ENCODE measurements around the gene MED12. TPM values are rescaled to one million over a fixed set of nuclear protein-coding genes. Genes with fewer than 3 reads are reported as not detected.

MED12 gene
- total RNA-seq, 1 donor from 2014 or later = 39.3 TPM

GRCh38 chrX:71100581-71101505, 17.6 kb upstream of the MED12 start:
- Histone ChIP-seq H3K9me3 (no peaks in the 10 kb centered on the region), H3K27me3 (peaks cover 3% of the 10 kb centered on the region), H3K4me3 (no peak overlapping the region), H3K27ac (no peak overlapping the region), H3K4me1 (peaks cover 29% of the 10 kb centered on the region), H3K36me3 (no peaks in the 10 kb centered on the region)
- intact Hi-C loops (cut with DNase I) = no loop called here
- no peak for DNase-seq (ENCODE audit: extremely low spot score in 2 of 2)
- TF ChIP-seq POLR2A (IDR thresholded peaks at IDR 0.05) (no peak), POLR2AphosphoS5 (IDR thresholded peaks at IDR 0.05; ENCODE audit: insufficient read depth in 1 of 2, low read depth in 1 of 2) (no peak)

DNA sequence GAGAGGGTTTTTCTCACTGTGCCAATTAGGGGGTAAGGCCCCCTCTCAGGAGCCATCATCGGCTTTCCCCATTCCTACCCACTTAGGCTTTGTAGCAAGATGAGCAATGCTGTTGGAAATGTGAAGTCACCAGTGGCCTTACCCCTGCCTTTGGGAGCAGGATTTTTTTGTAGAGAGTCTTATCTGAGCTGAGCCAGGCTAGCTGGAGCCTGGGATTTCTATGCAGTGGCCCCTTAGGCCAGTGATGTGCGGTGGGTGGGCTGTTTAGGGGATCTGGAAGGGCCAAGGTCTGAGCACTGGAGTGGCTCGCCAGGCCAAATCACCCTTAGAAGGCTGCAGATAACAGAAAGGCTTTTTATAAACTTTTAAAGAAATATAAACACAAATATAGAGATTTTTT, 16.1 kb upstream of the MED12 start:
- Histone ChIP-seq H3K27me3 (peaks cover 3% of the 10 kb centered on the region), H3K4me1 (peaks cover 20% of the 10 kb centered on the region), H3K4me3 (no peak overlapping the region), H3K36me3 (no peaks in the 10 kb centered on the region), H3K27ac (no peak overlapping the region), H3K9me3 (no peaks in the 10 kb centered on the region)
- DNase-seq (ENCODE audit: extremely low spot score in 2 of 2) = no peak
- intact Hi-C loops (cut with DNase I) = no loop called here
- TF ChIP-seq, protein P1, sequence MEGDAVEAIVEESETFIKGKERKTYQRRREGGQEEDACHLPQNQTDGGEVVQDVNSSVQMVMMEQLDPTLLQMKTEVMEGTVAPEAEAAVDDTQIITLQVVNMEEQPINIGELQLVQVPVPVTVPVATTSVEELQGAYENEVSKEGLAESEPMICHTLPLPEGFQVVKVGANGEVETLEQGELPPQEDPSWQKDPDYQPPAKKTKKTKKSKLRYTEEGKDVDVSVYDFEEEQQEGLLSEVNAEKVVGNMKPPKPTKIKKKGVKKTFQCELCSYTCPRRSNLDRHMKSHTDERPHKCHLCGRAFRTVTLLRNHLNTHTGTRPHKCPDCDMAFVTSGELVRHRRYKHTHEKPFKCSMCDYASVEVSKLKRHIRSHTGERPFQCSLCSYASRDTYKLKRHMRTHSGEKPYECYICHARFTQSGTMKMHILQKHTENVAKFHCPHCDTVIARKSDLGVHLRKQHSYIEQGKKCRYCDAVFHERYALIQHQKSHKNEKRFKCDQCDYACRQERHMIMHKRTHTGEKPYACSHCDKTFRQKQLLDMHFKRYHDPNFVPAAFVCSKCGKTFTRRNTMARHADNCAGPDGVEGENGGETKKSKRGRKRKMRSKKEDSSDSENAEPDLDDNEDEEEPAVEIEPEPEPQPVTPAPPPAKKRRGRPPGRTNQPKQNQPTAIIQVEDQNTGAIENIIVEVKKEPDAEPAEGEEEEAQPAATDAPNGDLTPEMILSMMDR (IDR thresholded peaks at IDR 0.05) = no peak
- TF ChIP-seq POLR2A (IDR thresholded peaks at IDR 0.05) (no peak), POLR2AphosphoS5 (IDR thresholded peaks at IDR 0.05; ENCODE audit: insufficient read depth in 1 of 2, low read depth in 1 of 2) (no peak)

DNA sequence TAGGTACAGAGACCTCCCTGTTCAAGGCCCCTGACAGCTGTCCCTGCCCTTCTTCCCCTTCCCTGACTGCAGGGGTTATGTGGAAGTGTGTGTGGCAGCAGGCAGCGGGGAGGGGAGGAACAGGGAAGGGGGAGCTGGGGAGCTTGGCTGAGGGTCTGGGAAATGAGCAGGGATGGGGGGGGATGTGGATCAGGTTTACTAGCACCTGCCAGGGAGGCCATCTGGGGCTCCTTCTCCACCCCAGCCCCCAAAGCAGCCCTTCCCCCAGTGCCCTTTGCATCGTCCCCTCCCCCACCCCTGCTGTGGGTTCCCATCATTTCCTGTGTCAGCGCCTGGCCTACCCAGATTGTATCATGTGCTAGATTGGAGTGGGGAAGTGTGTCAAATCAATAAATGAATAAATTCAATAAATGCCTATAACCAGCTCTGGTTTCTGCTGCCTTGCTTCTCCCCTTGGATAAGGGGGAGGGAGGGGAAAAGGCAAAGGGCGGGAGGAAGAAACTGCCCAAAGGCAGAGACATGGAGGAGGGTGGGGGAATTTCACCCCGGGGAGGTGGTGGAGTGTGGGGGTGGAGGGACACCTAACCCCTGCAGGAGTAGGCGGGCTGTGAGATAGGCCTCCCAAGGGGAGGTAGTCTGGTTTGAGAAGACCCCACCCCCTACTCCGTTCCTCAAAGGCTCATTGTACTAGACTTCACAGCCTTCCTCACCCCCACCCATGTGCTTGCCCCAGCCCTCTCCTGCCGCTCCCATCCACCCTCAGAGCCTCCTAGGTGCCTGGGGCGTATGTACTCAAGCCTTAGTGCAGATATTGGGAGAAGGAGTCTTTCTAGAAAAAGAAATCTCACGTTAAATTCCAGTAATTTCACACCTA, 15.0 kb upstream of the MED12 start:
- Histone ChIP-seq H3K36me3 (no peaks in the 10 kb centered on the region), H3K4me3 (peak overlapping the region in 1 of 2 donors; percentile 4), H3K27me3 (peaks cover 3% of the 10 kb centered on the region), H3K27ac (peak overlapping the region; percentile 49), H3K9me3 (no peaks in the 10 kb centered on the region), H3K4me1 (peaks cover 12% of the 10 kb centered on the region)
- TF ChIP-seq, protein P1 (IDR thresholded peaks at IDR 0.05) = no peak
- TF ChIP-seq POLR2AphosphoS5 (IDR thresholded peaks at IDR 0.05; ENCODE audit: insufficient read depth in 1 of 2, low read depth in 1 of 2) (no peak), POLR2A (IDR thresholded peaks at IDR 0.05) (no peak)
- no peak for DNase-seq (ENCODE audit: extremely low spot score in 2 of 2)
- intact Hi-C loops (cut with DNase I) = no loop called here

- Histone ChIP-seq H3K27ac (no peak overlapping the region), H3K4me1 (peaks cover 12% of the 10 kb centered on the region), H3K36me3 (no peaks in the 10 kb centered on the region), H3K9me3 (no peaks in the 10 kb centered on the region), H3K4me3 (no peak overlapping the region), H3K27me3 (peaks cover 3% of the 10 kb centered on the region)
- no peak for DNase-seq (ENCODE audit: extremely low spot score in 2 of 2)
- TF ChIP-seq POLR2AphosphoS5 (IDR thresholded peaks at IDR 0.05; ENCODE audit: insufficient read depth in 1 of 2, low read depth in 1 of 2) (no peak), POLR2A (IDR thresholded peaks at IDR 0.05) (no peak)
- TF ChIP-seq, protein P1 (IDR thresholded peaks at IDR 0.05) = no peak
- intact Hi-C loops (cut with DNase I) = no loop called here
Observed at GRCh38 chrX:71105628-71106027, 12.8 kb upstream of the MED12 start.

DNA sequence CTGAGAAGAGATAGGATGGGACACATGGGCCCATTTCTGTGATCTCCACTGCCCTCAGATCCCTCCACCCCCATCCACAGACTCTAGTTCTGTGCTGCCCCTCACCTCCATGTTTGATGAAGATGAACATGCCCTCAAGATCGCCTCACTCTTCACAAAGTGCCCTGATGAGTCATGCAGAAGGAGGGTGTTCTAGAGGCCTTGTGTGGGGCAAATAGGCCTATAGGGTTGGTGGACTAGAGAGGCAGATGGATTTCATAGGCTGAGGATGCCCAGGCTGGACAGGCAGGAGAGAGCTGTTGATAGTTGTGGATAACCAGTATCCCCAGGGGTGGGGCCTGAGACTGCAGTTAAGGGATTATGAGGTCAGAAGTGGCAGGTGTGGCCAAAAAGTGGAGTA, 12.0 kb upstream of the MED12 start, which contains the start of gene CXorf65:
TSS of gene CXorf65 (minus strand) at position 314 of the 400 bp plus-strand sequence. CDS start at position 130, 184 bp downstream.
- TF ChIP-seq, protein P1 (IDR thresholded peaks at IDR 0.05) = no peak
- no peak for TF ChIP-seq POLR2AphosphoS5 (IDR thresholded peaks at IDR 0.05; ENCODE audit: insufficient read depth in 1 of 2, low read depth in 1 of 2)
- no peak for TF ChIP-seq POLR2A (IDR thresholded peaks at IDR 0.05)
- Histone ChIP-seq H3K4me1 (peaks cover 12% of the 10 kb centered on the region), H3K27me3 (peaks cover 3% of the 10 kb centered on the region), H3K9me3 (no peaks in the 10 kb centered on the region), H3K36me3 (no peaks in the 10 kb centered on the region), H3K4me3 (no peak within 1 kb of the TSS), H3K27ac (no peak within 1 kb of the TSS)
- intact Hi-C loops (cut with DNase I) = no loop called here
- no peak for DNase-seq (ENCODE audit: extremely low spot score in 2 of 2)
